GOT3 (cell line): ENCODE measurements around the gene GPC2.

Source experiments
- DNase-seq: peaks from one replicate; lab custom pipeline; 2025; ENCODE audit warnings: mixed read lengths; lab: John Stamatoyannopoulos, UW

Gene GPC2

DNA sequence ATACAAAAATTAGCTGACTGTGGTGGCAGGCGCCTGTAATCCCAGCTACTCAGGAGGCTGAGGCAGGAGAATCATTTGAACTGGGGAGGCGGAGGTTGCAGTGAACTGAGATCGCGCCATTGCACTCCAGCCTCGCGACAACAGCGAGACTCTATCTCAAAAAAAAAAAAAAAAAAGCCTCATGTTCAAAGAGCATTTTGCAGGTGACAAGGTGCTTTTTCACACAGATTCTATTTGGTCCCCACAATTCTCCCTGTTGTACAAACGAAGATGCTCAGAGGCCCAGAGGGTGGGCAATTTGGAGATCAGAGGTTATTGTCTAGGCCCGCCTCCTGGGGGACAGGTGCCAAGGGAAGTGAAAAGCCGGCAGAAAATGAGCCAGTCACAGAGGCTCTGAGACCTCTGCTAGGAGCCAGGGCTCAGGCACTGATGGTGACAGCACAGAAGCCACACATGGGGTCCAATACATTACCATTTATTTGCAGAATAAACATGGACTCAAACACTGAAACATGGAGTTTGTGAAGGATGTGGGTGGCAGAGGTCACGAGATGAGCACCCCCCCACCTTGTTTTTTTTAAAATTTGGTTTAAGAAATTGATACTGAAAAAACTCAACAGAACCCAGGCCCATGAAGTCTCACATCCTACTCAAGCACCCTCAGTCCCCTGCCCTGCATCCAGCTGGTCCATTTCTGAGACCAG, 7.9 kb downstream of the GPC2 start:
- DNase-seq, result no peak

DNA sequence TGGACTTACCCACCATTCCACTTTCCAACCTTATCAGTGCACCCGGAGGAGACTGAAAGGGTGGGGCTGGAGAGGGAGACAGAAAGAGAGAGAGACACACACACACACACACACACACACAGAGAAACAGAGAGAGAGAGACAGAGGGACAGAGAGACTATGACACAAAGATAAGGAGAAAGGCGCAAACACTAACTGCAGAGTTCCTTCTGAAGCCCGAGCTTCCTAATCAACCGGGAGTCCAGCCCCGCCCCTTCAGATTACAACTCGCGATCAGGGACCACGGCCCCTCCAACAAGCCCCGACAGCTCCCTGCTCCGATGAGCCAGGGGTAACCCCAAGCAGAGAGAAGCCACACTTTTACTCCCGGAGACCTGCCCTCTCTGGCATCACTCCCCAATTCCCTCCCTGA, 9.3 kb downstream of the GPC2 start:
- DNase-seq, result no peak

DNA sequence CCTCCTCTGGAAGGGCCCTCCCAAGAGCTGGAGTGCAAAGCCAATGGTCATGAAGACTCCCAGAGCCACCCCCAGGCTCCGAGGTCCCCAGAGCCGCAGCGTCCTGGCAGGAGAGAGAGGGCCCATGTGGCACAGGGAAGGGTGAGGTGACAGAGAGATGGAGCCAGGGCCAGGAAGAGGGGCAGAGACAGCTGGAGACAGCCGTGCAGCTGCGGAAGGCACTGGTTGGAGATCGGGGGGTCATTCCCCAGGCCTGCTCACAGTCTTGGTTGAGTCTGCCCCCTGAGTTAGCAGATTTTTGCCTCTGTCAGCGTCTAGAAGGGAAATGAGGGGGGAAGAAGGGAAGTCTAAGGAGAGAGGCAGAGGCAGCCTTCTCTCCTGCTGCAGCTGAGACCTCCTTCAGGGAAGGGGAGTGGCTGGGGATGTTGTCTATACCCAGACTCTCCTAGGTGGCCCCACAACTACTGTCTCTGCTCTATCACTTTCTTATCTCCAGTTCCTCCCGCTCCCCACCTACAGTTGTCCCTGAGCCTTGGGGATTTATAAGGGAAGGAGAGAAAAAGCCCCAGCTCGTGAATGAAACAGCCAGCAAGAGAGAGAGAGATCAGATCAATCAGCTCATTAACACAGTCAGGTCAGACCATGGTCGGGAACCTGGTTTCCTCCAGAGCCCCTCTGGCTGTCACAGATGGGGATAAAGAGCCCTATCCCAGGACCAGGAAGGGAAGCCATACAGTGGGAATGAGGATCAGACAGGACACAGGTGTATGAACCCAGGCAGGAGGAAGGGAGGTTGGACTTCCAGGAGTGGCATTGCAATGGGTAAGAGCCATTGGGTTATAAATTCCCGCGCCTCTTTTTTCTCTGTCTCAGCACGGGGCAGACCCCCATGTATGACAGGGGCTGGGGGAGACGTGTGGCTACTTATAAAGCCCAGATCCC, 9.9 kb downstream of the GPC2 start:
- no peak for DNase-seq

DNA sequence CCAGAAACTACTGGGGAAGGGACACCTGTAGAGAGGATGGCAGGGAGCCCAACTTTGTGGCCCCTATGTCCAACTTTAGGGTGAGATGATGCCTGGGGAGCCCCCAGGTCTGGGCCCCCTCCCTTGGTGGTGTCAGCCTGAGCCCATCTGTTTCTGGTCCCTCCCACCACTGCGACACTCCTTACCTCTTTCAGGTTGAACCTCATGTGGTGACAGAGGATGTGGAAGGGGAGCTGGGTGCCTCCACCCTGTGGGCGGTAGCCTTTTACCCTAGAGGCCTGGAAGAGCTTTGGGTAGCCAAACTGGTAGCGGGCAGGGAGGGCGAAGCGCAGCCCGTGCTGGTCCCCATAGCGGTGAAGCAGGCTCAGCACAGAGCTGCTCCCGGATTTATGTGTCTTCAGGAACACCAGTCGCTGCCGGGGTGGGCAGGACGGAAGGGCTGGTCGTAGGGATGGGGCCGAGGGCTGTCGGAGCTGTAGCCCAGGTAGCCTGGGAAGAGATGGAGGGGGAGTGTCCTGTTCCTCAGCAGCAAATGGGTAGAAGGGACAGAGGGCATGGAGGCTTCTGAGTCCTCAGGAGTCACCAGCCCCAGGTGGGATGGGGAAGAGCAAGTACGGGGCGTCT, 10.8 kb downstream of the GPC2 start:
- DNase-seq, result no peak

DNA sequence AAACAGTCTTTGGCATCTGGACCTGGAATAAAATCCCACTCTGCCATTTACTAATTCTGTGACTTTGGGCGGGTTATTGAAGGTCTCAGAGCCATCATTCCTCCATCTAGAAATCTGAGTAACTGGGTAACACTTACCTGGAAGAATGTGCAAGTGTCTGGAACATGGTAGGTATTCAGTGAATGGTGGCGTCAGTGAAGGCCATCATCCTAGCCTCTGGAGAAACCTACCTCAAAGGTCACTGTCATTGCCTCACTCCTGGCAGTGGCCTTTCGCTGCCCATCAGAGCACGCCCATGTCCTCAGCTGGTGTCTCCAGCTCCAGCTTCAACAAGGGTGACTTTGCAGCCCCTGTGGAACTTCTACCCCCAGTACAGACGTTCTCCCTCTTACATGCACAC, 13.3 kb downstream of the GPC2 start:
- no peak for DNase-seq

DNA sequence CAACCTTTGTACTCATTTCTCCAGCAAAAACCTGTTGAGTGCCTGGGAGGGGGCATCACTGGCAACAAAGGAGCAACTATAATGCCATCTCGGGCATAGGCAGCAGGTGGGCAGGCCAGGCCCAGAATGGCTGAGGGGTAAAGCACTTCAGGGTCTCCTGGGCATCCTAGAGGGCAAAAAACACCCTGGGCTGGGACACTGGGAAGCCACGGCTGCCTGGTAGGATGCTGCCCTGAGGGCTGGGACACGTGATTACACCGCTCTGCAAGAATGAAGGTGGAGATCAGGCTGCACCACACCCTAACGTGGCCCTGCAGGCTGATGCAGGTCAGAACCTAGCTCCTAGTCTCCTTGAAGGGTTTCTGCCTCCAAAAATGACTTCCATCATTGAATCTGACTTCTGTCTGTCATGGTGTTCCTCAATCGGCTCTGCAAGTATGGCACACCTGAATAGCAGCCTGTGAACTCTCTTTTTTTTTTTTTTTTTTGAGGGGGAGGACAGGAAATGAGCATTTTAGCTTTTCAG, 14.1 kb downstream of the GPC2 start:
- DNase-seq, result no peak

DNA sequence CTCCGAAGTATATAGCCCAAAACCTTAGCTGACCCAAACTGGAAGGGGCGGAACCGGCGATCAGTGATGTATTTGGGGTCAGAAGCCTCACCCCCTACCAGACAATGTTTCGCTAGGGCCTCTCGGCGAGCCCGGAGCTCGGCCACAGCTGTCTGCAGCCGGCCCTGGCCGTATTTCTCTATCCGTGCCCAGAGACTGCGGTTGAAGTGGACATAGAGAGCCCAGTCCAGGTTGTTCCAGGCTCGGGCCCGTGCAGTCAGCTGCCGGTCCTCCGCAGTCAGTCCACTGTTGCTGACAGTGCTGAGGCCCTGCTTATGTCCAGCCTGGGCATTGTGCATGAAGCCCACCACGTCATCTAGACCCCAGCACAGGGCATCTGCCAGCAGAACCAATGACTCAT, 17.1 kb downstream of the GPC2 start:
- no peak for DNase-seq

DNA sequence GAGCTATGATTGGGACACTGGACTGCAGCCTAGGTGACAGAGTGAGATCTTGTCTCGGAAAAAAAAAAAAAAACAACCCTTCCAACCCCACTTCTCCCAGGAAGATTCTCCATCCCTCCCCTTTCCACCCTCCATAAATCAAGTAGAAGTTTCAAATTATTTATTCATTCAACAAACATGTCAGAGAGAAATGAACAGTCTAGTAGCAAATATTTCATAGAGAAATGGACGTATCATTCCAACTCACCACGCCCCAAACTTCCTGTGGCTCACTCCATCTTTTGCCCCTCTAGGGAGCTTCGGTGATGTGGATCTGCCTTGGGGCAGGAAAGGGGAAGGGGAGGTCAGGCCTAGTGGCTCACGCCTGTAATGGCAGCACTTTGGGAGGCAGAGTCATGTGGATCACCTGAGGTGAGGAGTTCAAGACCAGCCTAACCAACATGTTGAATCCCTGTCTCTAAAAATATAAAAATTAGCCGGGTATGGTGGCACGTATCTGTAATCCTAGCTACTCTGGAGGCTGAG, 18.0 kb downstream of the GPC2 start:
- no peak for DNase-seq

DNA sequence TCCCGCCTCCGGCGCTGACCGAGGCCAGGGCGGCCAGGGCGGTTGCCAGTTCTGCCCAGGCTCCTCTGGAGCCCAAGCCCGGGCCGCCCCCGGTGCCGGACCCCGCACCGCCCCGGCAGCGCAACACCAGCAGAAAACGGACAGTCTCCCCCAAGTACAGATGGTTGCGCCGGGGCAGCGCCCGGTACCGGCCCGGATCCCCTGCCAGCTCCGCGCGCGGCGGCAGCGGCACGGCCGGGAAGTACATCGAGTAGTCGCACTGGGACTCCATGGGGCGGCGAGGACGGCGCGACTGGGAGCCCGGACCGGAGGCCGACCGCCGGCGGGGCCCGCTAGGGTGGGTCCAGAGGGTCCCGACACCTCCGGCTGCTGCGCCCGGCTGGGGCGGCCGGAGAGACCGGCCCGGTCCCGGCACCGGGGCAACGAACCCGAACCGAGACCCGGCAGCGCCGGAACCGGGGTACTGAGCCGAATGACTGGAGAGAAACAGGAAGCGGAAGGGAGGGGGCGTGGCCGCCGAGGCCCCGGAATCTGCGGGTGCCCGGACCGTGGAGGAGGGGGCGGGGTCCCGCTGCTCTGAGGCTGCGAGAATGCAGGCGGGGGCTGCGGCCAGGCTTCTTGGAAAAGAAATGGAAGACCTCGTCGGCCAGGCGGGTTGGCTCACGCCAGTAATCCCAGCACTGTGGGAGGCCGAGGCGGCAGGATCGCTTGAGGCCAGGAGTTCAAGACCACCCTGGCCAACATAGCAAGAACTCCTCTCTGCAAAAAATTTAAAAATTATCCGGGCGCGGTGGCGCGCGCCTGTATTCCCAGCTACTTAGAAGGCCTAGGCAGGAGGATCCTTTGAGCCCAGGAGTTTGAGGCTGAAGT, 18.7 kb downstream of the GPC2 start, which contains the start of gene TRAPPC14:
TSS of gene TRAPPC14 (minus strand) at position 495 of the 870 bp plus-strand sequence. CDS start at position 271, 224 bp downstream.
- DNase-seq, result peak; percentile 66

DNA sequence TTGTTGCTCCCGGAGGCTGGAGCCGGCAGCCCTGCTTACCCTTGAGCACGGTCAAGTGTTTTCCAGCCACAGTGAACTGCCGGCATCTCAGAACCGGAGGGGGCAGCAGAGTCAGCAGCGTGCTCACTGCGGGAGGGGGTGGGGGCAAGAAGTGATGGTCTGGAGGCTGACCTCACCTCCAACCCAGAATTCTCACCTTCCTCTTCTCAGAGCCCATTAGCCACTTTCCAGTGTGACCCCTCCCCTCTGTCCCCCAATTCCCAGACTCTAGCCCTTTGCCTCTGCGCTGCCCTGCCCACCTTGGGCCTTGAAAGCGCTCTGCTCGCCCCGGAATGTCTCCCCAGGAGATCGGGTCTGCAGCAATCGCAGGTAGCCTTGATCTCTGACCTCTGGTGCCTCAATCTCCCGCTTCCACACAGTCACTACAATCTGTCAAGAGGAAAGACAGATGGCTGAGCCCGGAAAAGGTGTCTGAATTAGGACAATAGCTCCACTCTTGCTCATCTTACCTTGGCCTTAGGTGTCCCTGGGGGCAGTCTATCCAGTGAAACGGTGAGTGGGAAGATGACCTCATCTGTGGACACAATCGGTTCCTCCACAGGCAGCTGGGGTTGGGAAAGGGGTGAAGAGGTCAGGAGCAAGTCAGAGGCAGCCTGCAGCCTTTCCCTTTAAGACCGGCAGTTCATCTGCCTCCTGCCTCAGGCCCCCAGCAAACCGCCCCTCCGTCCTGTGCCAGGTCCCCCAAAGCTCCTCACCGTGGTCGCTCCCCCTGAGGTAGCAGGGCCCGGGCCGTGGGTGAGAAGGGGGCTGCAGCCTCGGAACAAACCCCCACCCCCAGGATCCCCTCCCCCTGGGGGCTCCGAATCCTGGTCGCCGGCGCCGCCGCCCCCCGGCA, 19.6 kb downstream of the GPC2 start:
- DNase-seq, result no peak

DNA sequence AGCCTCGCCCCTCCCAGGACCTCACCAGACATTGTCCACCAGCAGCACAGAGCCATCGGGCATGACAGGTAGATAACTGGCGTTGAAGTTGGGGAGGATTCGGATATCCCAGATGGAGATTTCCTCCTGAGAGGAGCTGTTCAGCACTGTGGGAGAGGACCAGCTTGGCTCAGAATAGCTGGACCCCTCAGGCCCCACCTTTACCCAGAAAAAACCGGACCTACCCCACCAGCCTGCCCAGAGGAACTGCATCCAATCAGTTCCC, 20.2 kb downstream of the GPC2 start:
- DNase-seq, result no peak

DNA sequence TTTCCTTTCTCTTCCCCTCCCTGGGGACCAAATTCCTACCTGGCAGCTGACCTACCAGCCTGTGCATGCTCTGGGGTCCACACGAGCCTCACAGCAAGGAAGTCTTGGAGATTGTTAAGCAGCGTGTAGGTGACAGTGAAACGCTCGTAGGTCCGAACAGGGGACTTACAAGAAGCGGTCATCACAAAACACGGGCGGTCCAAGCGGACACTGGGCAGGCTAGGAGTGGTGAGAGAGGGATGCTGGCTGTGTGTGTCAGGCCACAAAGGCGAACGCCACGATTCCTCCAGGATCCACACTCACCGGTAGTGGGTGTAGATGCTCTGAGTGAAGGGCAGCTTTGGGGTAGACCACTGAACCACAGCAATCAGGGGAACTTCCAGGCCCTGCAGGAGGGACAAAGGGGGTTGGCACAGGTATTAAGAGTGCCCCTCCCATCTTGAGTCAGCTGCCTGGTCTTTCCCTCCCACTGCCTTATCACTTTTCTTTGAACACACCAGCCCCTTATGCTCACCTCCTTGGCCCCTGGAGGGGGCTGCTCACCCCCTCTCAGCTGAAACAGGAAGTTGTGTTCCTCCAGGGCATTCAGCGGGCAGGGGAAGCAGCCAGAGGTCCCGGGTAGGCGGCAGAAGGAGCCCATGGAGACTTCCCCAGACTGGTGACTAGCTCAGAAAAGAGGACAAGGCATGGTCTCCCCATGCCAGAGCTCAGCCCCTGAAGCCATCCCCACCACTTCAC, 20.7 kb downstream of the GPC2 start:
- no peak for DNase-seq

DNA sequence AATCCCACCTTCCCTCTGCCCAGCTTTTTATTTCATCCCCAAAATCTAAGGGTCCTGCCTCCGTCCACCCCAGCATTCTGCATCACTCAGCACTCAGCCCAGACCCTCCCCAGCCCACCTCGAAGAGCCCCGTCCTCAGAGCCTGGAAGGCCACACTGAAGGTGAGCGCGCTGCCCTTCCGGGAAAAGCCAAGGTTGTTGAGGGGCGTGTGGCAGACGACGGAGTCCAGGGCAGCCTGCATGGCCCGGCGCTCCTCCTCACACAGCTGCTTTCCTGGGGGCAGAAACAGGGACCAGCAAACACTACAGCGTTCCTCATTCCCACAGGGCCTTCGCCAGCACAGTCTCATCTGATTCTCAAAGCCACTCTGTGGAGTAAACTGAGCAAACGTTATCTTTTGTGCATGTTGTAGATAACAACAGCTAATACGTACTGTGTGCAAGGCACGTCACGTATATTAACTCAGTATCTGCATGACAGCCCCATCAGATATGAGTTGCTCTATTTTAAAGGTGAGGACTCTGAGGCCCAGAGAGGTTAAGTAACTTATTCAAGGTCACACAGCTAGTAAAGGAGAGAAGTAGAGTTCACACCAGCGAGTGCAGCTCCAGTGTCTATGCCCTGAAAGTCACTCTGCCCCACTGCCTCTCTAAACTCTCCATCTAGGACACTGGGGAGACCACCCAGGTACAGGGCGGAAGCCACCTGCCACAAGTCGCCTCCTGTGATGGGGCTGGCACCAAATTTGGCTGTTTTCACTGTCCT, 21.4 kb downstream of the GPC2 start:
- no peak for DNase-seq

DNA sequence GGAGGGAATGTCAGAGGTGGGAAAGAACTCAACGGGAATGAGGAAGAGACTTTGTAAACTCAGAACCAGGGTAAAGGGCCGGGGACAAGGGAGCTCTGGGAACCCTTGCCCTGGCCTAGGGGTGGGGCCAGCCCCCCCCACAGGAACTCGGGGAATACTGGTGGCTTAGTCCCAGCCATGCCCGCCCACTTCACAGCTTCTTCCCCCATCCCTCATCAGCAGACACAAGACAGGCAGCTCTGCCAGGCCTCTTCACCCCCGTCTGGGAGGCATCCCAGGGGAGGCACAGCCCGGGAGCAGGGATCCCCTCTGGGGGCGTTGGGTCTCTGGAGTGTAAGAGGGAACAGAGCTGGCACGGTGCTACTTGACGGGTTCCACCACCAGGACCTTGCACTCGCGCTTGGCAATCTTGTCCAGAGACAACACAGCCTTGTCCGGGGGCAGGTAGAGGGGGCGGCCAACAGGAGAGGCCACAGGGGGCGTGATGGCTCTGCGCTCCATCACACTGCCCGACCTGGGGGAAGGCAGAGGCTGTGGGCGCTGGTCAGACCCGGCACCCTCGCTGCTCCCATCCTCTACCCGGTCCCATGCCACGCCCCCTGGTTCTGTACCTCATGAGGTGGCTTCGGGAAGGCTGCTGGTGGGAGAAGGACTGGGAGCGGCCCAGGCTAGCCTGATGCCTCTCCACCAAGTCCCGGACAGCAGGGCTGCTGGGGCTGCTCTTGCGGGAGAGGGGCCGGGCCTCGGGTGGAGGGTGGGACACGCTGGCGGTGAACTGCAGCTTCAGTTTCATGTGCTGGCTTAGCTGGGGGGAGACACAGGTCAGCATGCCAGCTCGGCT, 22.3 kb downstream of the GPC2 start:
- no peak for DNase-seq

DNA sequence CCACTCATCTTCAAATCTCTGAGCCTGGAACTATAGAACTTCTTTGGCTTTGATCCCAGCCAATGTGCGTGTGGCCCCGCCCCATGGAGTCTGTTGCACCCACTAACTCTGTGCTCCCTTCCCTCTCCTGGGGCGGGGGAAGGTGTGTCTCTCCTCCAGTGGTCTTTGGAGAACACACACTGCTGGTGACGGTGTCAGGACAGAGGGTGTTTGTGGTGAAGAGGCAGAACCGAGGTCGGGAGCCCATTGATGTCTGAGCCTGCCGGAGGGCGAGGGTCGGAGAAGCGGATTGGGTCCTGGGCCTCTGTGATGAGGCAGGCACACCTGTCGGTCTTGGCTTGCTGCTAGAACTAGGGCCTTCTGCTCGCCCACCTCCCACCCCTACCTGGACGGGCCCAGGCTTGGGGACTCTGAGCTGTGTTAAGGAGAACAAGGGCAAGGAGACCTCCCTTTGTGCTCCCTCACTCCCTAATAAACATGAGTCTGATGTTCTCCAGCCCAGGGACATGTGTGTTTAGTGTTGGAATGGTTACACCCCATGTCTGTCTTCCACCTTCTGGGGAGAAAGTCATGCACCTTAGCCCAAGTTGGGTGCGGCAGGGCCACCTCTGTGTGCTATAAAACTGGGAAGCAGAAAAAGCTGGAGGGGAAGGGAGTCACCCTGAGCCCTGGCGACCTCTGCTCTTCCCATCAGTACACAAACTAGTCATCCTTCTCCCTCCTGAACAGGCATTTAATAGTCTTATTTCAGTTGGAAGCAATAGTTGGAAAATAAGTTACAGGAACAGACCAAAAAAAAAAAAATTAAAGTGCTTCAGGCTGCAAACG, 23.3 kb downstream of the GPC2 start:
- no peak for DNase-seq

DNA sequence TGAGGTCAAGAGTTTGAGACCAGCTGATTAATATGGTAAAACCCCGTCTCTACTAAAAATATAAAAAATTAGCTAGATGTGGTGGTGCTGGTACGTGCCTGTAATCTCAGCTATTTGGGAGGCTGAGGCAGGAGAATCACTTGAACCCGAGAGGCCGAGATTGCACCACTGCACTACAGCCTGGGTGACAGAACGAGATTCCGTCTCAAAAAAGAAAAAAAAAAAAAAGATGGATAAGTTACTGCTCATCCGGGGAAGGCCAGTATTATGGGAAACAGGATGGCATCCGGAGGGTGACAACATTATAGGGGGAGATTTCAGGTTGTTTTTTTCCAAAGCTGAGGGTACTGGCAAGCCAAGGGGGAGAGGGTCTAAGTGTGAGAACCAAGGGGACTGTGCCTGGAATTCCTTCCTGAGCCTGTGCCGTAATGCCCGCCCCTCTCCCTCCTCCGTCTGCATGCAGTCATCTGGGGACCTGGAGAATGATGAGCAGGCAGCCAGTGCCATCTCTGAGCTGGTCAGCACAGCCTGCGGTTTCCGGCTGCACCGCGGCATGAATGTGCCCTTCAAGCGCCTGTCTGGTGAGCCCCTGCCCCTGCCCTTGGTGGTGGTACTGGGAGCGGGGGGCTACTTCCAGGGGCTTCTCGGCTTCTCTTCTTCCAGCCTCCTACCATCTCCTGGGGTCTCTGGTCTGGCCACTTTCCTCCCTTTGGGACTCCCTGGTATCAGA, 24.1 kb downstream of the GPC2 start:
- DNase-seq, result no peak
